ENCODE results near the gene TARS2.

The TARS2 gene

GRCh38 chr1:150543500-150544143, 56.4 kb downstream of the TARS2 start:
- DNase-seq: peak; percentile 64

GRCh38 chr1:150544204-150544603, 57.0 kb downstream of the TARS2 start:
- DNase-seq: no peak

- DNase-seq: no peak
Measured at GRCh38 chr1:150545486-150546032, 58.3 kb downstream of the TARS2 start.

- DNase-seq: no peak
Measured at GRCh38 chr1:150546294-150546937, 59.2 kb downstream of the TARS2 start.

- DNase-seq: no peak
Measured at GRCh38 chr1:150548324-150548631, 61.1 kb downstream of the TARS2 start.

- peak; percentile 33 for DNase-seq
Measured at GRCh38 chr1:150548632-150549495, 61.6 kb downstream of the TARS2 start, which contains the start of gene ADAMTSL4. Gene ADAMTSL4, plus strand, starts transcription at chr1:150549408. Its CDS starts 2,881 bp downstream, at chr1:150552289.

GRCh38 chr1:150549496-150550221, 62.4 kb downstream of the TARS2 start:
- DNase-seq: no peak

GRCh38 chr1:150550222-150551050, 63.2 kb downstream of the TARS2 start:
- DNase-seq: no peak

GRCh38 chr1:150551051-150551783, 64.0 kb downstream of the TARS2 start:
- DNase-seq: no peak

GRCh38 chr1:150551784-150552127, 64.5 kb downstream of the TARS2 start:
- DNase-seq: no peak

- DNase-seq: no peak
Measured at GRCh38 chr1:150552128-150552910, 65.1 kb downstream of the TARS2 start.

GRCh38 chr1:150552911-150553289, 65.7 kb downstream of the TARS2 start:
- DNase-seq: no peak

GRCh38 chr1:150553392-150554085, 66.3 kb downstream of the TARS2 start:
- DNase-seq: no peak

- no peak for DNase-seq
Measured at GRCh38 chr1:150554086-150554452, 66.8 kb downstream of the TARS2 start.

- no peak for DNase-seq
Measured at GRCh38 chr1:150555198-150555970, 68.2 kb downstream of the TARS2 start.

- no peak for DNase-seq
Measured at GRCh38 chr1:150555971-150556865, 69.0 kb downstream of the TARS2 start.

GRCh38 chr1:150557065-150557600, 69.9 kb downstream of the TARS2 start:
- DNase-seq: no peak

Data from NCI-H1105 treated with DMSO at 0.1 percent for 48 hours (cell line).